Trophoblast cell (in vitro differentiated cells and primary cell): Measurements from ENCODE around the gene PAM16.

Experiments used
- DNase-seq, 2 donors: peaks; one replicate each; pipeline ENCODE4 v3.0.0-alpha.2; 2016
- H2AFZ ChIP-seq: 2 replicates; pipeline ENCODE4 v1.6.1; 2013; ENCODE audit warnings: low read length, moderate library complexity, mild to moderate bottlenecking; ENCODE audit not compliant: insufficient read depth, poor library complexity
- H2AK5ac ChIP-seq: 2 replicates; pipeline ENCODE4 v1.6.1; 2013; ENCODE audit warnings: mild to moderate bottlenecking, low read length
- H2BK120ac ChIP-seq: 2 replicates; pipeline ENCODE4 v1.6.1; 2013; ENCODE audit warnings: low read length, mild to moderate bottlenecking, moderate library complexity; ENCODE audit not compliant: insufficient read depth, poor library complexity
- H2BK12ac ChIP-seq: 2 replicates; pipeline ENCODE4 v1.6.1; 2013; ENCODE audit warnings: mild to moderate bottlenecking, low read length, moderate library complexity
- H2BK5ac ChIP-seq: 2 replicates; pipeline ENCODE4 v1.6.1; 2013; ENCODE audit warnings: low read length, low read depth, moderate library complexity, mild to moderate bottlenecking; ENCODE audit not compliant: poor library complexity
- H3K14ac ChIP-seq: 2 replicates; pipeline ENCODE4 v1.6.1; 2013; ENCODE audit warnings: mild to moderate bottlenecking, low read length
- H3K18ac ChIP-seq: 2 replicates; pipeline ENCODE4 v1.6.1; 2013; ENCODE audit warnings: mild to moderate bottlenecking, low read length
- H3K23ac ChIP-seq: 2 replicates; pipeline ENCODE4 v1.6.1; 2013; ENCODE audit warnings: low read length
- H3K27ac ChIP-seq: 2 replicates; pipeline ENCODE4 v1.5.1; 2013; ENCODE audit warnings: low read depth, mild to moderate bottlenecking, inconsistent platforms, low read length, moderate library complexity
- H3K27me3 ChIP-seq: 2 replicates; pipeline ENCODE4 v1.6.1; 2013; ENCODE audit warnings: inconsistent platforms, mild to moderate bottlenecking, low read length, moderate library complexity; ENCODE audit not compliant: insufficient read depth
- H3K36me3 ChIP-seq, 2 experiments: 1 replicate in 1 of 2; 2 replicates in 1 of 2; pipeline ENCODE4 v1.6.1; 2013; ENCODE audit warnings: low read length in 2 of 2, mild to moderate bottlenecking in 2 of 2, moderate library complexity in 1 of 2; ENCODE audit not compliant: insufficient read depth in 2 of 2, control insufficient read depth in 1 of 2
- H3K4ac ChIP-seq: 2 replicates; pipeline ENCODE4 v1.6.1; 2013; ENCODE audit warnings: low read depth, mild to moderate bottlenecking, low read length, moderate library complexity
- H3K4me1 ChIP-seq, 2 experiments: 1 replicate in 1 of 2; 2 replicates in 1 of 2; pipeline ENCODE4 v1.6.1; 2013; ENCODE audit warnings: low read length in 2 of 2, mild to moderate bottlenecking in 2 of 2, moderate library complexity in 1 of 2; ENCODE audit not compliant: insufficient read depth in 2 of 2, control insufficient read depth in 1 of 2
- H3K4me2 ChIP-seq: 2 replicates; pipeline ENCODE4 v1.6.1; 2013; ENCODE audit warnings: inconsistent platforms, mild to moderate bottlenecking, low read length, moderate library complexity
- H3K4me3 ChIP-seq: 2 replicates; pipeline ENCODE4 v1.5.1; 2013; ENCODE audit warnings: mild to moderate bottlenecking, low read depth, low read length, inconsistent platforms
- H3K79me1 ChIP-seq: one replicate; pipeline ENCODE4 v1.6.1; 2013; ENCODE audit warnings: low read length
- H3K79me2 ChIP-seq: 2 replicates; pipeline ENCODE4 v1.6.1; 2013; ENCODE audit warnings: low read length, mild to moderate bottlenecking; ENCODE audit not compliant: control insufficient read depth, insufficient read depth, poor library complexity
- H3K9ac ChIP-seq: 2 replicates; pipeline ENCODE4 v1.6.1; 2013; ENCODE audit warnings: mild to moderate bottlenecking, low read length
- H3K9me3 ChIP-seq: 2 replicates; pipeline ENCODE4 v1.6.1; 2013; ENCODE audit warnings: low read depth, mild to moderate bottlenecking, control low read depth, inconsistent platforms, low read length; ENCODE audit not compliant: insufficient read depth
- H4K12ac ChIP-seq: 2 replicates; pipeline ENCODE4 v1.6.1; 2013; ENCODE audit warnings: low read depth, mild to moderate bottlenecking, low read length, moderate library complexity
- H4K8ac ChIP-seq: 2 replicates; pipeline ENCODE4 v1.6.1; 2013; ENCODE audit warnings: low read depth, mild to moderate bottlenecking, low read length, moderate library complexity
- H4K91ac ChIP-seq: one replicate; pipeline ENCODE4 v1.6.1; 2013; ENCODE audit warnings: low read depth, mild to moderate bottlenecking, low read length, moderate library complexity
- WGBS: extraction: QIAGEN DNeasy Blood & Tissue Kit; methylation state at CpG from one replicate; pipeline ENCODE4 v1.1.7; 2013; ENCODE audit warnings: missing lambda C conversion rate; ENCODE audit not compliant: insufficient read length, insufficient coverage; ENCODE audit errors: extremely low coverage; 5-methylcytosine and 5-hydroxymethylcytosine counted together

PAM16 gene

DNA sequence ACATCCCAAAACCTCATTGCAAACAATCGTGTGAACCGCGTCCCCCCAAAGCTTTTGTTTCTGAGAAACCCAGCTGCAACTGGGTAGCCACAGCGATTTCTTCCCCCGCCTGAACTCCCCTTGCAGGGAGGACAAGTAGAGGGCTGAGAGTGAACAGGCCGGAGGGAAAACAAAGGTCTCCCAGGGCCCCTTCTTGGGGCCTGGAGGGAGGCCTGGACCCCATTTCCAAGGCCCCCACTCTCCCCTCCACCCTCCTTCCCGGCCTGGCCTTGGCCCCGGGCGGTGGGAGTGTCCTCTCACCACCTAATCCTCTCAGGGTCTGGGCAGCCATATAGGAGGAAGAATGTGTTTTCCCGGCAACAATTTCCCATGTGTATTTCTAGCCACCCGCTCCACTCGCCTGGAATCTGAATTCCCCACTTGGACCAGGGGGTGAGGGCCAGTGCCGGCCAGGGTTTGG, 32.6 kb downstream of the PAM16 start:
- Histone ChIP-seq H4K91ac (no peak overlapping the region), H4K8ac (no peak overlapping the region), H4K12ac (no peak overlapping the region), H3K4me2 (peak overlapping the region; percentile 8), H3K79me1 (peaks cover 22% of the 10 kb centered on the region), H3K36me3 (peaks cover 0 to 2% of the 10 kb centered on the region in 2 experiments), H2BK120ac (no peak overlapping the region), H3K9me3 (no peaks in the 10 kb centered on the region), H3K4ac (peak overlapping the region; percentile 19), H3K23ac (no peak overlapping the region), H3K4me1 (peaks cover 40 to 54% of the 10 kb centered on the region in 2 experiments), H2BK12ac (no peak overlapping the region), H2BK5ac (no peak overlapping the region), H3K27ac (no peak overlapping the region), H3K14ac (no peak overlapping the region), H2AFZ (no peak overlapping the region), H2AK5ac (no peak overlapping the region), H3K4me3 (no peak overlapping the region), H3K79me2 (peaks cover 15% of the 10 kb centered on the region), H3K9ac (no peak overlapping the region), H3K18ac (peak overlapping the region; percentile 7), H3K27me3 (no peaks in the 10 kb centered on the region)
- DNase-seq: no peak
- WGBS: no CpG with 5 or more reads among the region's 13 CpGs

DNA sequence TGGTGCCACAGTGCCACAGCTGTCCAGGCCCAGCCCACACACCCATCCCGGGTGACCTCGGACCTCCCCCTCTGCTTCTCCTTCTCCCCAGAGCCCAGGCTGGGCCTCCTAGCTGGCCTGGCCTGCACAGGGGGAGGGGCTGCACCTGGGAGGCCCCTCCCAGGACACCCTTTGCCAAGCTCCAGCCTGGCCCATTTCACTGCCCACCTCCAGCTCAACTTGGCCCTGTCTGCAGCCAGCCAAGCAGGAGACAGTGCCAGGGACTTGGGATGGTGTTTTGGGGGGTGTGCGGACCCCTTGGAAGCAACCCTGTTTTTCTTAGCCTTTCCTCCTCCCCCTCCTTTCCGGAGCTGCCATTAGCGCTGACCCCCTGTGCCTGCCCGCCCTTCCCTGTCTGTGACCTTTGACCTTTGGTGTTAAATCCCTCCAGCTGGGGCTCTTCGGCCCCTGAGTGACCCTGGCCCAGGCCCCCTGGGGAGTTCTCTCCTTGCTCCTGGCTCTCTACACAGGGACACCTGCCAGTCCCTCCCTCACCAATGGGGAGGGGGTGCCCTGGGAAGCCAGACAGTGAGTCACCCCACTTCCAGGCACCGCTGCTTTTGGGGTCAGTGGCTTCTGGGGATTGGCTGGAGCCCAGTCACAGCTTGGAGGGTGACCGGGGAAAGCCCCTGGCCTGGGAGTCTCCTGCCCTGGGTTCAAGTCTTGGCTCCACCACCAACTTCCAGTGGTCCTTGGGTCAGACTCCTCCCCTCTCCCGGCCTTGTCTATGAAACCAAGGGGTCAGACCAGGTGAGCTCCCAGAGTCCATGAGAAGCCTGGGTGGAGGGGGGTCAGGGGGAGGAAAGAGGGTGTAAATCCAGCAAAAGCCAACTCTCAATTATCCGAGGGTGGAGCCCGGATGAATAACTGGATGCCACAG, 33.3 kb downstream of the PAM16 start:
- Histone ChIP-seq H3K27ac (no peak overlapping the region), H4K12ac (no peak overlapping the region), H3K36me3 (peaks cover 0 to 2% of the 10 kb centered on the region in 2 experiments), H2AFZ (no peak overlapping the region), H3K4me1 (peaks cover 35 to 47% of the 10 kb centered on the region in 2 experiments), H2BK12ac (peak overlapping the region; percentile 26), H4K8ac (no peak overlapping the region), H3K4me3 (peak overlapping the region; percentile 78), H3K27me3 (no peaks in the 10 kb centered on the region), H3K4me2 (peak overlapping the region; percentile 94), H3K79me1 (peaks cover 22% of the 10 kb centered on the region), H3K79me2 (peaks cover 15% of the 10 kb centered on the region), H4K91ac (no peak overlapping the region), H3K9ac (no peak overlapping the region), H3K14ac (no peak overlapping the region), H2BK5ac (no peak overlapping the region), H2AK5ac (peak overlapping the region; percentile 48), H3K4ac (peak overlapping the region; percentile 16), H3K9me3 (no peaks in the 10 kb centered on the region), H3K23ac (no peak overlapping the region), H3K18ac (peak overlapping the region; percentile 54), H2BK120ac (no peak overlapping the region)
- no CpG with 5 or more reads among the region's 12 CpGs for WGBS
- no peak for DNase-seq

DNA sequence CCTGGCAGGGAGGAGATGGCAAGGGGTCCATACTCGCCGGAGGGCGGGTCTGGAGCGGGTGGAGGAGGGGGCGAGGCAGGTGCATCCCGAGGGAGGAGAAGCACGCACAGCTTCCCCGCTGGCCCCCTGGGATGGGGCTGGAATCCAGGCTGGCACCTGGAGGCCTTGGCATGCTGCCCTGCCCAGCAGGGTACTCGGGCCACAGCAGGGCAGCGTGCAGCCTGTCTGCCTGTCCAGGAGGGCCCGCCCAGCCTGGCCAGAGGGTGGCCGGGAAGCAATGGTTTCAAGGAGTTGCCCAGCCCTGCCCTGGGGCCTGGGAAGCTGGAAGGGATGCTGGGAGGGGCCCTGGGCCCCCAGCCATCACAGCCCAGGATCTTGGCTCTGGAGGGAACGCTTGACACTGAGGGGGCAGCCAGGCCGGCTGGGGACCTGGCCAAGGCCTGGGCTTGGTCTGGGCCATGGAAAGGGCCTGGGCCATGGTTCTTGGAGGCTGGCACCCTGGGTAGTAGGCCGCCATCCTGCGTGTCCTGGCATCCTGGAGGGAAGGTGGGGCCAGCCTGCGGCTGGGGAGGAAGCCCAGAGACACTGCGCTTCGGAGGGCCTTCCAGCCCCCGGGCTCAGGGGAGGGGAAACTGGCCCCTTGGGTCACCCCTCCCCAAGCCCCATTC, 34.1 kb downstream of the PAM16 start:
- Histone ChIP-seq H4K8ac (no peak overlapping the region), H2BK120ac (no peak overlapping the region), H2AFZ (no peak overlapping the region), H2AK5ac (no peak overlapping the region), H3K4ac (peak overlapping the region; percentile 35), H3K4me1 (peaks cover 35 to 47% of the 10 kb centered on the region in 2 experiments), H3K79me1 (peaks cover 22% of the 10 kb centered on the region), H3K23ac (no peak overlapping the region), H3K36me3 (peaks cover 0 to 2% of the 10 kb centered on the region in 2 experiments), H3K9me3 (no peaks in the 10 kb centered on the region), H3K18ac (peak overlapping the region; percentile 54), H3K9ac (peak overlapping the region; percentile 42), H3K14ac (no peak overlapping the region), H4K91ac (no peak overlapping the region), H4K12ac (no peak overlapping the region), H3K27ac (no peak overlapping the region), H3K4me3 (peak overlapping the region; percentile 78), H3K4me2 (peak overlapping the region; percentile 94), H2BK5ac (no peak overlapping the region), H2BK12ac (peak overlapping the region; percentile 26), H3K79me2 (peaks cover 15% of the 10 kb centered on the region), H3K27me3 (no peaks in the 10 kb centered on the region)
- peak in 1 of 2 donors; percentile 32 for DNase-seq
- no CpG with 5 or more reads among the region's 20 CpGs for WGBS

DNA sequence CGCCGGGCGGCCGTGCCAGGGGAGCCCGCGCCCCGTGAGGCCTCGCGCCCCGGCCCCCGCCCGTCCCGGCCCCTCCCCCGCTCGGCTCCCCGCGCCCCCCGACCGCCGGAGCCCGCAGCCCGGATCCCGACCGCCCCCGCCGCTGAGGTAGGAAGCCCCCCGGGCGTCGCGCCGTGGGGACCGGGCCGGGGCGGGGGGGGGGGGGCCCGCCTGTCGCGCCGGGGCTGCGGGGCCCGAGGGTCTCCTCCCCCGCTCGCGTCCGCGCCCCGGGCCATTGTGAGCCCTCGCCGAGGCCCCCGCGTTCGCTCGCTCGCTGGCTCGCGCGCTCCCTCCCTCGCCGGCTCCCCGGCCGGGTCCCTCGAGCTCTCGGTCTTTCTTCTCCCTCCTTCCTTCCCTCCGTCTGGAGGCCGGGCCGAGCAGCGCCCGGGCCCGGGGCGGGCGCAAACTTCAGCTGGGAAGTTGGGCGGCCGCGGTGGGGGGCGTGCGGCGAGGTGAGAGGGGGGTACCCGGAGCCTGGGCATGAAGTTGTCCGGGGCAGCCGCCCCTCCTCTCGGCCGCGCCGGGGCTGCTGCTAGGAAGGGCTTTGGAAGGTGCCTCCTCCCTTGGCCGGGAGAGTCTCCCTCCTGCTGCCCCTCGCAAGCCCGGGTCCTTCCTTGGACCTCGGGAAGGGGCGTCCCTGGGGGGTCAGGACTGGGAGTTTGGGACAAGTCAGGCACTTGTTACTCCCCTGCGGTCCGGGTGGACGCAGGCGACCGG, 34.8 kb downstream of the PAM16 start:
- Histone ChIP-seq H2BK5ac (peak overlapping the region; percentile 16), H3K27ac (peak overlapping the region; percentile 14), H2BK12ac (no peak overlapping the region), H3K79me2 (peaks cover 15% of the 10 kb centered on the region), H3K23ac (no peak overlapping the region), H3K27me3 (no peaks in the 10 kb centered on the region), H3K9ac (peak overlapping the region; percentile 42), H4K12ac (peak overlapping the region; percentile 26), H4K8ac (no peak overlapping the region), H2BK120ac (peak overlapping the region; percentile 68), H3K9me3 (no peaks in the 10 kb centered on the region), H2AFZ (peak overlapping the region; percentile 28), H2AK5ac (peak overlapping the region; percentile 6), H3K4me2 (peak overlapping the region; percentile 94), H3K4me1 (peaks cover 35 to 47% of the 10 kb centered on the region in 2 experiments), H4K91ac (peak overlapping the region; percentile 70), H3K4me3 (peak overlapping the region; percentile 78), H3K36me3 (peaks cover 0 to 2% of the 10 kb centered on the region in 2 experiments), H3K18ac (peak overlapping the region; percentile 35), H3K14ac (peak overlapping the region; percentile 82), H3K79me1 (peaks cover 22% of the 10 kb centered on the region), H3K4ac (peak overlapping the region; percentile 35)
- DNase-seq: peak in 1 of 2 donors; percentile 41
- no CpG with 5 or more reads among the region's 93 CpGs for WGBS
